HFFc6 (cell line): Measurements from ENCODE around the gene HSF5. TPM values are rescaled to one million over a fixed set of nuclear protein-coding genes. Genes with fewer than 3 reads are reported as not detected.

ENCODE experiments used
- DNase-seq: peaks from one replicate; pipeline ENCODE4 v3.0.0-alpha.2; 2018
- H3K27ac Mint-ChIP-seq: 2 replicates; pipeline ENCODE4 v1.8.0; 2020; ENCODE audit warnings: mild to moderate bottlenecking, mixed read lengths
- H3K27me3 Mint-ChIP-seq: 2 replicates; pipeline ENCODE4 v1.8.0; 2021; ENCODE audit warnings: mild to moderate bottlenecking, moderate library complexity, mixed read lengths; ENCODE audit not compliant: insufficient read depth
- H3K36me3 Mint-ChIP-seq: 2 replicates; pipeline ENCODE4 v1.8.0; 2021; ENCODE audit warnings: low read depth, mixed read lengths
- H3K4me1 Mint-ChIP-seq: 2 replicates; pipeline ENCODE4 v1.8.0; 2020; ENCODE audit warnings: low read depth, mixed read lengths
- H3K4me3 Mint-ChIP-seq: 2 replicates; pipeline ENCODE4 v1.8.0; 2020; ENCODE audit warnings: mild to moderate bottlenecking, moderate library complexity, mixed read lengths
- H3K9me3 Mint-ChIP-seq: 2 replicates; pipeline ENCODE4 v1.8.0; 2020; ENCODE audit warnings: mild to moderate bottlenecking, mixed read lengths
- CTCF ChIP-seq: fragments of 200-600 bp; sonication (generic); IDR thresholded peaks from 2 replicates; pipeline ENCODE4 v1.5.0; 2021; ENCODE audit warnings: antibody characterized with exemption, mild to moderate bottlenecking
- total RNA-seq, 6 experiments: library from RNA; stranded (reverse); fragmentation: NEBNext Ultra II Directional; extraction: Animal tissue kit (Norgen Biotek cat#: 25700); gene quantifications; 2 replicates in 1 of 6; 3 replicates in 5 of 6; pipeline ENCODE4 v1.2.3, GENCODE V29; 2021

HSF5 gene
- total RNA-seq, 6 experiments from 2014 or later = not detected

- no peaks in the 10 kb centered on the region for H3K9me3 Mint-ChIP-seq
- no peak for DNase-seq
- H3K36me3 Mint-ChIP-seq = peaks cover 16% of the 10 kb centered on the region; the same call in 1 of the 2 replicates
- no peak overlapping the region for H3K27ac Mint-ChIP-seq
- H3K4me1 Mint-ChIP-seq = no peaks in the 10 kb centered on the region
- H3K27me3 Mint-ChIP-seq = peaks cover 2% of the 10 kb centered on the region; the same call in 1 of the 2 replicates
- H3K4me3 Mint-ChIP-seq = no peak overlapping the region
- no peak for TF ChIP-seq CTCF
Observed at GRCh38 chr17:58501451-58501850, 13.2 kb upstream of the HSF5 start.

GRCh38 chr17:58498177-58498828, 10.1 kb upstream of the HSF5 start:
- peaks cover 31% of the 10 kb centered on the region for H3K36me3 Mint-ChIP-seq
- TF ChIP-seq CTCF = no peak
- no peaks in the 10 kb centered on the region for H3K9me3 Mint-ChIP-seq

GRCh38 chr17:58493506-58493905, 5.3 kb upstream of the HSF5 start:
- Mint-ChIP-seq H3K27me3 (peaks cover 2% of the 10 kb centered on the region; the same call in 1 of the 2 replicates), H3K9me3 (no peaks in the 10 kb centered on the region), H3K27ac (no peak overlapping the region), H3K4me3 (no peak overlapping the region), H3K36me3 (peaks cover 70% of the 10 kb centered on the region), H3K4me1 (no peaks in the 10 kb centered on the region)
- TF ChIP-seq CTCF = no peak
- DNase-seq = no peak

More at GRCh38 chr17:58498177-58498828, 10.1 kb upstream of the HSF5 start:
- Mint-ChIP-seq H3K4me3 (no peak overlapping the region), H3K4me1 (no peaks in the 10 kb centered on the region), H3K27ac (no peak overlapping the region), H3K27me3 (peaks cover 2% of the 10 kb centered on the region; the same call in 1 of the 2 replicates)
- DNase-seq = no peak

- Mint-ChIP-seq H3K4me3 (no peak overlapping the region), H3K27ac (no peak overlapping the region), H3K4me1 (no peaks in the 10 kb centered on the region), H3K9me3 (no peaks in the 10 kb centered on the region), H3K27me3 (peaks cover 2% of the 10 kb centered on the region; the same call in 1 of the 2 replicates), H3K36me3 (peaks cover 63% of the 10 kb centered on the region)
- TF ChIP-seq CTCF = no peak
- no peak for DNase-seq
Observed at GRCh38 chr17:58492238-58493121, 4.3 kb upstream of the HSF5 start.

GRCh38 chr17:58491510-58492045, 3.4 kb upstream of the HSF5 start:
- Mint-ChIP-seq H3K27me3 (peaks cover 2% of the 10 kb centered on the region; the same call in 1 of the 2 replicates), H3K4me1 (no peaks in the 10 kb centered on the region), H3K36me3 (peaks cover 60% of the 10 kb centered on the region), H3K4me3 (no peak overlapping the region), H3K9me3 (no peaks in the 10 kb centered on the region), H3K27ac (no peak overlapping the region)
- TF ChIP-seq CTCF = no peak
- no peak for DNase-seq
